Vagina (tissue), 2 donors: ENCODE results near the gene RAVER2.

Experiments
- CTCF ChIP-seq, 3 experiments: fragments of 450-650 bp in 2 of 3; fragments of 200-600 bp in 1 of 3; sonication (generic) in 1 of 3; IDR thresholded peaks; one replicate each; pipeline ENCODE4 v1.5.1; 2017 to 2019; ENCODE audit warnings: antibody characterized with exemption in 3 of 3, mild to moderate bottlenecking in 2 of 3, moderate library complexity in 2 of 3
- POLR2A ChIP-seq, 2 donors: fragments of 450-650 bp; IDR thresholded peaks; one replicate each; pipeline ENCODE4 v1.6.1; 2017; ENCODE audit warnings: antibody characterized with exemption in 2 of 2, mild to moderate bottlenecking in 2 of 2, moderate library complexity in 2 of 2
- POLR2AphosphoS5 ChIP-seq, 2 donors: sonication (generic); formaldehyde crosslinking; IDR thresholded peaks; one replicate each; pipeline ENCODE4 v1.9.0; 2017; ENCODE audit warnings: antibody characterized with exemption in 2 of 2, mild to moderate bottlenecking in 2 of 2, low read depth in 1 of 2; ENCODE audit not compliant: insufficient read depth in 1 of 2

GRCh38 chr1:64826991-64827390 is 82.1 kb downstream of the RAVER2 start:
- TF ChIP-seq CTCF (IDR thresholded peaks at IDR 0.05) (no peak), POLR2AphosphoS5 (IDR thresholded peaks at IDR 0.05; ENCODE audit: insufficient read depth in 1 of 2, low read depth in 1 of 2) (no peak), POLR2A (IDR thresholded peaks at IDR 0.05) (no peak)
